BE2C (cell line): ENCODE data around the gene KCNN3.

Source experiments
- DNase-seq: peaks from one replicate; pipeline ENCODE4 v3.0.0-alpha.2; 2020
- H3K27me3 ChIP-seq: fragments of 250-450 bp; sonication (Bioruptor Pico); 2 replicates; pipeline ENCODE4 v1.5.1; 2020; ENCODE audit warnings: mild to moderate bottlenecking
- H3K36me3 ChIP-seq: fragments of 250-450 bp; sonication (Bioruptor Pico); 2 replicates; pipeline ENCODE4 v1.5.1; 2020; ENCODE audit warnings: mild to moderate bottlenecking
- H3K4me1 ChIP-seq: fragments of 250-450 bp; sonication (Bioruptor Pico); 2 replicates; pipeline ENCODE4 v1.5.1; 2020
- H3K4me3 ChIP-seq: 2 replicates; pipeline ENCODE4 v1.5.1; 2011; ENCODE audit warnings: low read depth, low read length
- H3K9me3 ChIP-seq: fragments of 250-450 bp; sonication (Bioruptor Pico); 2 replicates; pipeline ENCODE4 v1.5.1; 2020
- TF ChIP-seq, protein P1 (sequence below): IDR thresholded peaks from 2 replicates; pipeline ENCODE4 v1.5.1; 2012; ENCODE audit warnings: mild to moderate bottlenecking, low read depth, low read length

KCNN3 gene

DNA sequence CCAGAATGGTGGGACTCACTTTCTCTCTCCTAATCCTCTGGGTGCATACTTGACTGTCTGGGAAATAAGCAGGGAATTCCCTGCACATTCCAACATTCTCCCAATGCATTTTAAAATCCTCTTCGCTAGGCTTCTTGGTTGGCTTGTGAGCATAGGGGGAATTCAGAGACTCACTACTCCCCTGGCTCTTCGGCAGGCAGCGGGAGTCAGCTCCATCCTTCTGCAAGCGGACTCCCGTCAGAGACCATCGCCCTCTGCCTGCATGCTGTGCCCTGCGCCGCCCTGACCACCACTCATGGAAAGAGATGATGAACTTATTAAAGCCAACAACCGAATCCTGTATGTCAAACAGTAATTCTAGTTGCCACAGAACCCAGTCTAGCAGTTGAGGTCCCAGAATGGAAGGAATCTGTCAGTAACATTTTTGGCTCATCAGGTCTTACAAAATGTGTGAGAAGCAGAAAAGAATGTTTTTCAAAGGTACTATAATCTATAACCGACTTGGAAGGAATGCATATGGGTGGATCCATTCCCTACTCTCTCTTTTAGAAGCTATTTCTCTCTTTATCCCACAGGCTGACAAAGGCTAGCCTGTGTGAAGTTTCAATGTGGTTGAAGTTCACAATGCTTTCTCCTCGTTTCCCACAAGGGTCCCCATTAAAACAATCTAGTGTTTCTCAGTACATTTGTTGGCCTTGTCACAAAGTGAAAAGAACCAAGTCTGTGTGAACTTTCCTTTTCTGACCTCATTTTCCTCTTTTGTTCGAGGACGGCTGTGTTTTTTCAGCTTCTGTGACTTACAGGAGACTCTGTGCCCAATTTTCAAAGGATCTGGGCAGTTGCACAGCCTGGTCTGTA lies 143.0 kb downstream of the KCNN3 start:
- TF ChIP-seq, protein P1, sequence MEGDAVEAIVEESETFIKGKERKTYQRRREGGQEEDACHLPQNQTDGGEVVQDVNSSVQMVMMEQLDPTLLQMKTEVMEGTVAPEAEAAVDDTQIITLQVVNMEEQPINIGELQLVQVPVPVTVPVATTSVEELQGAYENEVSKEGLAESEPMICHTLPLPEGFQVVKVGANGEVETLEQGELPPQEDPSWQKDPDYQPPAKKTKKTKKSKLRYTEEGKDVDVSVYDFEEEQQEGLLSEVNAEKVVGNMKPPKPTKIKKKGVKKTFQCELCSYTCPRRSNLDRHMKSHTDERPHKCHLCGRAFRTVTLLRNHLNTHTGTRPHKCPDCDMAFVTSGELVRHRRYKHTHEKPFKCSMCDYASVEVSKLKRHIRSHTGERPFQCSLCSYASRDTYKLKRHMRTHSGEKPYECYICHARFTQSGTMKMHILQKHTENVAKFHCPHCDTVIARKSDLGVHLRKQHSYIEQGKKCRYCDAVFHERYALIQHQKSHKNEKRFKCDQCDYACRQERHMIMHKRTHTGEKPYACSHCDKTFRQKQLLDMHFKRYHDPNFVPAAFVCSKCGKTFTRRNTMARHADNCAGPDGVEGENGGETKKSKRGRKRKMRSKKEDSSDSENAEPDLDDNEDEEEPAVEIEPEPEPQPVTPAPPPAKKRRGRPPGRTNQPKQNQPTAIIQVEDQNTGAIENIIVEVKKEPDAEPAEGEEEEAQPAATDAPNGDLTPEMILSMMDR: 0 out of 2 replicates have a peak, but pooled peaks have one; percentile 2
- no peaks in the 10 kb centered on the region for H3K9me3 ChIP-seq
- no peaks in the 10 kb centered on the region for H3K27me3 ChIP-seq
- no peaks in the 10 kb centered on the region for H3K36me3 ChIP-seq
- H3K4me1 ChIP-seq: peaks cover 11% of the 10 kb centered on the region
- no peak for DNase-seq
- no peak overlapping the region for H3K4me3 ChIP-seq

- DNase-seq: no peak
- Histone ChIP-seq H3K4me1 (peaks cover 11% of the 10 kb centered on the region), H3K4me3 (no peak overlapping the region), H3K27me3 (no peaks in the 10 kb centered on the region), H3K36me3 (no peaks in the 10 kb centered on the region), H3K9me3 (no peaks in the 10 kb centered on the region)
- TF ChIP-seq, protein P1: no peak
Measured at GRCh38 chr1:154726443-154726842, 143.6 kb downstream of the KCNN3 start.

GRCh38 chr1:154725865-154726264 lies 144.2 kb downstream of the KCNN3 start:
- no peaks in the 10 kb centered on the region for H3K9me3 ChIP-seq
- H3K4me3 ChIP-seq: no peak overlapping the region
- H3K4me1 ChIP-seq: peaks cover 11% of the 10 kb centered on the region
- H3K36me3 ChIP-seq: no peaks in the 10 kb centered on the region
- no peaks in the 10 kb centered on the region for H3K27me3 ChIP-seq
- TF ChIP-seq, protein P1: no peak
- no peak for DNase-seq

DNA sequence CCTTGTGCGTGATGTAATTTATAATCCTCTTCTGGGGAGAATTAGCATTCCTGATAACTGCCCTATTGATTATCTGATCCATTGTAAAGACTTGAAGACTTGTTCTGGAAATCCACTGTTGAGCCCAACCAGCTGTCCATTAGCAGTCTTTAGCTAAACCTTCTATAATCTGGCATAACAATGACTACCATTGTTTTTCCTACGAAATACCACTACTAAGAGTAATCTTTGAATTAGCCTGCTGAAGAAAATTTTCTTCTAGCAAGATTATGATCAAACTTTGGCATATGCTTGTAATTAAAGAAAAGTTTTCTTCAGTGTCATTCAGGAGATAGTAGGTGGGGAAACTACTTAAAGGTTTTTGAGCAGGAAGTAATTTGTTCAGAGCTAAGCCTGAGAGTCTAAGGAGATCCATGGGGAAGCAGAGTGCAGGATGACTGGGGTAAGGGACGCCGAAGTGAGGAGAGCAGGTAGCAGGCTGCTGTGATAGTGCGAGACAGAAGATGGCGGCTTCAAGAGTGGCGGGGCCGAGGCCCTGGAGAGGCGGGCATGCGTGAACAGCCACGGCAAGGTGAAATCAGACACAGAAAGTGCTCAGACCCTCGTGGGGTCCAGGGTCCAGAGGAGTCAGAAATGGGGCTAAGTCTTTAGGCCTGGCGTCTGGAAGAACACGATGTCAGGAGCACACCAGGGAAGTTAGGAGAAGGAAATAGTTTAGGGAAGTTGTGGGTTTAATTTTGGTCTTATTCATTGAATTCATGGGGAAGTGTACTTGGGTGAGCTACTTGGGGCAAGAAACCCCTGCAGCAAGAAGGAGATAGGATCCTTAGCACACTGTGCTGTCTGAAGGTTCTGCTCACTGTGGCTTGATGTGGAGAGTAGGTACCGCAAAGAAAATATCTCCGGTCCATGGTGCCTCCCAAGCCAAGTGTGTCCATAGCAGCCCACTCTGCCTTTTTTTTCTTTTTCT lies 149.5 kb downstream of the KCNN3 start:
- H3K4me1 ChIP-seq: peaks cover 19% of the 10 kb centered on the region
- TF ChIP-seq, protein P1: no peak
- H3K36me3 ChIP-seq: no peaks in the 10 kb centered on the region
- H3K9me3 ChIP-seq: no peaks in the 10 kb centered on the region
- H3K4me3 ChIP-seq: no peak overlapping the region
- no peak for DNase-seq
- H3K27me3 ChIP-seq: no peaks in the 10 kb centered on the region

GRCh38 chr1:154719586-154720327 lies 150.3 kb downstream of the KCNN3 start:
- H3K27me3 ChIP-seq: no peaks in the 10 kb centered on the region
- TF ChIP-seq, protein P1: no peak
- H3K4me1 ChIP-seq: peaks cover 24% of the 10 kb centered on the region
- no peak for DNase-seq
- no peaks in the 10 kb centered on the region for H3K36me3 ChIP-seq
- no peak overlapping the region for H3K4me3 ChIP-seq
- no peaks in the 10 kb centered on the region for H3K9me3 ChIP-seq
